BLaER1 (cell line): ENCODE data around the gene MTF2.
"Not testable (repeated sequence)": the region's sequence is repeated elsewhere in the genome, so short reads cannot be mapped to it uniquely, and the experiment has no call there.

Experiments
- H3K27ac ChIP-seq: shearing (Covaris generic); formaldehyde crosslinking; 2 replicates; pipeline ENCODE4 v1.8.1; 2022
- H3K27me3 ChIP-seq: shearing (Covaris generic); formaldehyde crosslinking; 2 replicates; pipeline ENCODE4 v1.8.1; 2022
- H3K36me3 ChIP-seq: shearing (Covaris generic); formaldehyde crosslinking; 2 replicates; pipeline ENCODE4 v1.8.1; 2022
- H3K4me1 ChIP-seq: shearing (Covaris generic); formaldehyde crosslinking; 2 replicates; pipeline ENCODE4 v1.8.1; 2022
- H3K4me2 ChIP-seq: shearing (Covaris generic); formaldehyde crosslinking; 2 replicates; pipeline ENCODE4 v1.8.1; 2022
- H3K4me3 ChIP-seq: shearing (Covaris generic); formaldehyde crosslinking; 2 replicates; pipeline ENCODE4 v1.8.1; 2022
- H3K9ac ChIP-seq: shearing (Covaris generic); formaldehyde crosslinking; 2 replicates; pipeline ENCODE4 v1.8.1; 2022
- H3K9me3 ChIP-seq: shearing (Covaris generic); formaldehyde crosslinking; 2 replicates; pipeline ENCODE4 v1.8.1; 2022
- H4K20me1 ChIP-seq: shearing (Covaris generic); formaldehyde crosslinking; 2 replicates; pipeline ENCODE4 v1.8.1; 2022
- Cebpa-rat ChIP-seq: shearing (Covaris generic); IDR thresholded peaks from 2 replicates; pipeline ENCODE4 v1.8.1; 2022

The MTF2 gene

GRCh38 chr1:93078986-93079654 lies at the start of gene MTF2:
MTF2 (plus strand) TSS chr1:93079283; CDS start chr1:93079527, 244 bp downstream.
- Histone ChIP-seq H3K9ac (peak within 1 kb of the TSS; percentile 98), H3K36me3 (peaks cover 21% of the 10 kb centered on the region), H3K4me2 (peak within 1 kb of the TSS; percentile 87), H4K20me1 (peaks cover 46% of the 10 kb centered on the region), H3K9me3 (peaks cover 17% of the 10 kb centered on the region), H3K4me3 (peak within 1 kb of the TSS; percentile 89), H3K4me1 (peaks cover 27% of the 10 kb centered on the region), H3K27me3 (no peaks in the 10 kb centered on the region), H3K27ac (peak within 1 kb of the TSS; percentile 98)
- TF ChIP-seq Cebpa-rat, result no peak

- Histone ChIP-seq H3K27me3 (no peaks in the 10 kb centered on the region), H3K4me1 (peaks cover 66% of the 10 kb centered on the region), H3K36me3 (no peaks in the 10 kb centered on the region), H3K9me3 (0 out of 2 replicates have a peak, but pooled peaks cover 4% of the 10 kb centered on the region), H3K27ac (no peak overlapping the region), H3K4me3 (no peak overlapping the region), H3K4me2 (peak overlapping the region; percentile 51), H4K20me1 (no peaks in the 10 kb centered on the region), H3K9ac (no peak overlapping the region)
- no peak for TF ChIP-seq Cebpa-rat
Measured at GRCh38 chr1:93029317-93029716, 49.8 kb upstream of the MTF2 start.

- not testable (repeated sequence) for H3K4me3 ChIP-seq, H3K9me3 ChIP-seq, H3K36me3 ChIP-seq, H3K9ac ChIP-seq, H3K27me3 ChIP-seq, H4K20me1 ChIP-seq
- 0 out of 2 replicates have a peak overlapping the region, but pooled peaks have one; percentile 23 for H3K27ac ChIP-seq
- H3K4me1 ChIP-seq, result peaks cover 69% of the 10 kb centered on the region
- peak overlapping the region; percentile 51 for H3K4me2 ChIP-seq
Measured at GRCh38 chr1:93030191-93030590, 48.9 kb upstream of the MTF2 start.

- Histone ChIP-seq H3K4me2 (no peak overlapping the region), H3K9ac (no peak overlapping the region), H3K9me3 (0 out of 2 replicates have a peak, but pooled peaks cover 4% of the 10 kb centered on the region), H3K27ac (no peak overlapping the region), H4K20me1 (no peaks in the 10 kb centered on the region), H3K36me3 (no peaks in the 10 kb centered on the region), H3K27me3 (no peaks in the 10 kb centered on the region), H3K4me3 (no peak overlapping the region), H3K4me1 (peaks cover 69% of the 10 kb centered on the region)
- no peak for TF ChIP-seq Cebpa-rat
Measured at GRCh38 chr1:93031711-93032110, 47.4 kb upstream of the MTF2 start.

- Histone ChIP-seq H3K4me2 (peak overlapping the region; percentile 69), H3K9me3 (no peaks in the 10 kb centered on the region), H3K36me3 (no peaks in the 10 kb centered on the region), H3K4me1 (peaks cover 63% of the 10 kb centered on the region), H3K9ac (no peak overlapping the region), H3K4me3 (no peak overlapping the region), H3K27ac (peak overlapping the region; percentile 53; the same call in 1 of the 2 replicates), H3K27me3 (no peaks in the 10 kb centered on the region), H4K20me1 (no peaks in the 10 kb centered on the region)
- TF ChIP-seq Cebpa-rat, result no peak
Measured at GRCh38 chr1:93033029-93033428, 46.1 kb upstream of the MTF2 start.

GRCh38 chr1:93033785-93034184 lies 45.3 kb upstream of the MTF2 start:
- Histone ChIP-seq H3K4me3 (no peak overlapping the region), H3K27ac (peak overlapping the region; percentile 53; the same call in 1 of the 2 replicates), H3K27me3 (no peaks in the 10 kb centered on the region), H3K36me3 (no peaks in the 10 kb centered on the region), H3K4me2 (peak overlapping the region; percentile 69), H4K20me1 (no peaks in the 10 kb centered on the region), H3K9me3 (no peaks in the 10 kb centered on the region), H3K9ac (no peak overlapping the region), H3K4me1 (peaks cover 56% of the 10 kb centered on the region)
- TF ChIP-seq Cebpa-rat, result no peak

GRCh38 chr1:93034397-93034796 lies 44.7 kb upstream of the MTF2 start:
- Histone ChIP-seq H3K36me3 (no peaks in the 10 kb centered on the region), H3K27me3 (no peaks in the 10 kb centered on the region), H3K4me1 (peaks cover 50% of the 10 kb centered on the region), H3K27ac (no peak overlapping the region), H3K9me3 (no peaks in the 10 kb centered on the region), H4K20me1 (no peaks in the 10 kb centered on the region), H3K4me2 (peak overlapping the region; percentile 69; the same call in 1 of the 2 replicates), H3K4me3 (no peak overlapping the region), H3K9ac (no peak overlapping the region)
- TF ChIP-seq Cebpa-rat, result no peak

- Histone ChIP-seq H4K20me1 (no peaks in the 10 kb centered on the region), H3K9me3 (no peaks in the 10 kb centered on the region), H3K4me2 (no peak overlapping the region), H3K9ac (no peak overlapping the region), H3K27ac (no peak overlapping the region), H3K36me3 (no peaks in the 10 kb centered on the region), H3K4me1 (peaks cover 27% of the 10 kb centered on the region), H3K27me3 (no peaks in the 10 kb centered on the region), H3K4me3 (no peak overlapping the region)
- no peak for TF ChIP-seq Cebpa-rat
Measured at GRCh38 chr1:93036672-93037071, 42.4 kb upstream of the MTF2 start.

GRCh38 chr1:93042187-93043056 lies 36.7 kb upstream of the MTF2 start:
- H4K20me1 ChIP-seq, result no peaks in the 10 kb centered on the region
- H3K9me3 ChIP-seq, result no peaks in the 10 kb centered on the region
- no peak overlapping the region for H3K4me2 ChIP-seq
- TF ChIP-seq Cebpa-rat, result no peak
- no peak overlapping the region for H3K9ac ChIP-seq
- no peak overlapping the region for H3K27ac ChIP-seq
- H3K4me3 ChIP-seq, result no peak overlapping the region
- H3K27me3 ChIP-seq, result no peaks in the 10 kb centered on the region
- no peaks in the 10 kb centered on the region for H3K4me1 ChIP-seq
- no peaks in the 10 kb centered on the region for H3K36me3 ChIP-seq

- H3K9ac ChIP-seq, result no peak overlapping the region
- no peaks in the 10 kb centered on the region for H3K36me3 ChIP-seq
- H3K4me1 ChIP-seq, result no peaks in the 10 kb centered on the region
- H3K27me3 ChIP-seq, result no peaks in the 10 kb centered on the region
- no peak overlapping the region for H3K4me2 ChIP-seq
- H3K9me3 ChIP-seq, result no peaks in the 10 kb centered on the region
- H3K27ac ChIP-seq, result no peak overlapping the region
- no peak for TF ChIP-seq Cebpa-rat
- no peak overlapping the region for H3K4me3 ChIP-seq
- no peaks in the 10 kb centered on the region for H4K20me1 ChIP-seq
Measured at GRCh38 chr1:93043057-93043557, 36.0 kb upstream of the MTF2 start.
